ENCODE data around the gene REC8.

REC8 gene

GRCh38 chr14:24171422-24172260 is at the start of gene REC8:
REC8 (plus strand) TSS chr14:24172080; CDS start chr14:24172553, 473 bp downstream.
- peak; percentile 61 for DNase-seq (ENCODE audit: low read depth, low spot score)

DNA sequence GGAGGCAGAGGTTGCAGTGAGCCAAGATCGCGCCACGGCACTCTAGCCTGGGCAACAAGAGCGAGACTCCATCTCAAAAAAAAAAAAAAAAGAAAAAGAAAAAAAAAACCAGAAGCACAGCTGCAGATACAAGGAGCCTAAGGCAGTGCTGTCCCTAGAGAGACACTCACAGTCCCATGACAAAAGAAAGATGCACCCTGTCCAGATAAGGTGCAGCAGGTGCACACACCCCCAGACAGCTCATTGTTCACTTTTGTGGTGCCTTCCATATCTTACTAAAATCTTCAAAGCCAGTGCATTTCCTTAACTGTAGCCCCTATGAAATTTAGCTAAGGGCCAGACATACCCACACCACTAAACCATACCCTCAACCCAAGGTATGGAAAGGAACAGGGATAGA is 49.5 kb upstream of the REC8 start:
- no peak for DNase-seq (ENCODE audit: low read depth, low spot score)

GRCh38 chr14:24122898-24123297 is 49.0 kb upstream of the REC8 start:
- DNase-seq (ENCODE audit: low read depth, low spot score), result no peak

DNA sequence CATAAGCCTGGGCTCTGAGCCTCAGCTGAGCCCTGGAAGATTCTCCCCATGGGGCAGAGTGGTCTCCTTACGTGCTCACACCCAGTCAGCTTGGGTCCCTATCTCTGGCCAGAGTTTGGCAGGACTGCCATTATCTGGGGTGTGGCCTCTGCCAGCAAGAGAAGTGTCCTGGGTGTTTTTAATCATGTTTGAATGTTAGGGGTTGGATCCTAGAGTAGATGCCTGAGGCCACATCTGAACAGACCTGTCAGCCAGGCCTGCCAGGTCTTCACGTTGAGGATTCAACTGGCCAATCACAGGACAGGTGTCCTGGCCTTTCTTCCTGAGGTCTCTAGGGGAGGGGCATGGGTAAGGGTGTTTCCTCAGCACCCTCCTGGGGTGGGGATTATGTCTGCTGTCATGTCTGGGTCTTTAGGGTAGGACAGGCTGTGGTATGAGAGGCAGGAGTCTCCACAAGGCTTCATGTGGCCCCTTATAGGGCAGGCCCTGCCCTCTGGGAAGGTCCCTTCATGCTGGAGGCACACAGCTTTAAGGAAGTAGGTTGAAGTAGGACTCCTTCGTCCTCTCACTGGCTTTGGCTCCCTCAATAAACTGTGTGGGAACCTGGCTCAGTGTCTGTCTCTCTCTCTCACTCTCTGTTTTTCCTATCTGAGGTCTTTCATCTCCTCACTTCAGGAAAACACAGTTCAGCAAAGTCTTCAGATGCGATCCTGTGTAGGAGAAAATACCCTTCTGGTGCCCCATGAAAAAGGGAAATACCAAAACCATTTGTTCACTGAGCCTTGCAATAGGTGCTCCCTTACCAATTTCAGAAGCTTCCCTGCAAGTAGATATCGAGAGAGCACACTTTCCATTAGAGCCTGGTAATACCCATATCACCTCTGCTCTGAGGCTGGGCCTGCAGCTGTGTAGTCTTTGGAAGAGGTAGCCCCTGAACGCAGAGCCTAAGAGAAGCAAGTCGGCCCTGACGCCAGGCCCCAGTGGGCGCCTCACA is 48.2 kb upstream of the REC8 start:
- no peak for DNase-seq (ENCODE audit: low read depth, low spot score)

GRCh38 chr14:24126939-24127338 is 44.9 kb upstream of the REC8 start:
- DNase-seq (ENCODE audit: low read depth, low spot score), result no peak

- no peak for DNase-seq (ENCODE audit: low read depth, low spot score)
These were observed 44.2 kb upstream of the REC8 start for GRCh38 chr14:24127673-24128072.

DNA sequence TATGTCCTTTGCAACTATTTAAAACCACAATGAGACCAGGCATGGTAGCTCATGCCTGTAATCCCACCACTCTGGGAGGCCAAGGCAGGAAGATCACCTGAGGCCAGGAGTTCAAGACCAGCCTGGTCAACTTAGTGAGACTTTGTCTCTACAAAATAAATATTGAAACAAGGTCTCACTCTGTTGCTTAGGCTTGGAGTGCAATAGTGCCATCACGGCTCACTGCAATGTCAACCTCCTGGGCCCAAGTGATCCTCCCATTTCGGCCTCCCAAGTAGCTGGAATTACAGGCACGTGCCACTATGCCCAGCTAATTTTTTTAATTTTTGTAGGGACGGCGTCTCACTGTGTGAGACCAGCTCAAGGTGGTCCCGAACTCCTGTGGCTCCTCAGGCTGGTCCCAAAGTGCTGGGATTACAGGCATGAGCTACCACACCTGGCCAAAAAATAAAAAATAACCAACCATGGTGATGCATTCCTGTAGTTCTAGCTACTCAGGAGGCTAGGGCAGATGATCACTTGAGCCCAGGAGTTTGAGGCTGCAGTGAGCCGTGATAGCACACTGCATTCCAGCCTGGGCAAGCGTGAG is 42.4 kb upstream of the REC8 start:
- DNase-seq (ENCODE audit: low read depth, low spot score), result no peak

- no peak for DNase-seq (ENCODE audit: low read depth, low spot score)
These were observed 41.5 kb upstream of the REC8 start, which contains the start of gene FITM1 for GRCh38 chr14:24130380-24130716. FITM1 (plus strand) TSS chr14:24130659; CDS start chr14:24131564, 905 bp downstream.

DNA sequence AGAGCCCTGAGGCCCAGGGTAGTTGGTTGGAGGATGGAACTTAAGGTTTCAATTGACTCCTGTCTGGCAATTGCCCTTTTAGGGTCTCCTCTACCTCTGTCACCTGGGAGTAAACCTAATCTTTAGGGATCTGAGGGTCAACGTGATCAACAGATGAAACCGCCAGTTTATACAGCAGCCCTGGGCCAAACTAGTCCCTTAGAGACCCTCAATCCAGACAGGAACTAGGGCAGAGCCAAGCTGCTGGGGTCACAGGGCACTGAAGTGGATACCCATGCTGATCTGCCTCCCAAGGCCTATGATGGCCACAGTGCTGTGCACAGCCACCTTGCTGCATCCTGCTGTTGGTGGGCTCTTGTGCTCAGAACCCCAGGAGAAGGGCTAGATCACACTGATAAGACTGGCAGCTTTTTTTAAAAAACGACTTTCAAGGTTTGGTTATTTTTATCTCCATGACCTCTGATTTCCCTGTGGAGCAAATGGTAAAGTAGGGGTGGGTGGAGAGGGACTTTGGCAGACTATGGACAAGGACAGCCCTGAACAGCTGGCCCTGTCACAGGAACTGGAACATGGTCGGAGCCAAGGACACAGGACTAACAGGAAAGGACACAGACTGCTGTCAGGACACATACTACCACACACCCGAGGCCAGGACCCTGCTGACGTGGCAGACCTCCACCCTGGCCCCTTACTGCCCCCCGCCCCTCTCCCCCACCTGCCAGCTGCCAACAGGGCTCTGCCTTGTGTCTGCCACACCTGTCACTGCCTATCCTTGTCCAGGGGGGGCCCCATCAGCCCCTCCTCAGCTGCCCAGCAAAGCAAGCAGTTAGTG is 40.9 kb upstream of the REC8 start:
- no peak for DNase-seq (ENCODE audit: low read depth, low spot score)

DNA sequence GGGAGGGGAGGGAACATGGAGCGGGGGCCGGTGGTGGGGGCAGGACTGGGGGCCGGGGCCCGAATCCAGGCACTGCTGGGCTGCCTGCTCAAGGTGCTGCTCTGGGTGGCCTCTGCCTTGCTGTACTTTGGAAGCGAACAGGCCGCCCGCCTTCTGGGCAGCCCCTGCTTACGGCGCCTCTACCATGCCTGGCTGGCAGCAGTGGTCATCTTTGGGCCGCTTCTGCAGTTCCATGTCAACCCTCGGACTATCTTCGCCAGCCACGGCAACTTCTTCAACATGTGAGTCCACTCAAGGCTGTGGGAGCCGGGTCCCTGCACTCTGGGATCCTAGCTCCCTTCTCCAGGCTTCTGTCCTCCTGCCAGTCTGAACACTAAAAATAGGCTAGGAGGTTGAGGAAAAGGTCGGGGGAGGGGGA is 40.3 kb upstream of the REC8 start:
- DNase-seq (ENCODE audit: low read depth, low spot score), result no peak

- no peak for DNase-seq (ENCODE audit: low read depth, low spot score)
These were observed 39.7 kb upstream of the REC8 start for GRCh38 chr14:24132061-24132685.

DNA sequence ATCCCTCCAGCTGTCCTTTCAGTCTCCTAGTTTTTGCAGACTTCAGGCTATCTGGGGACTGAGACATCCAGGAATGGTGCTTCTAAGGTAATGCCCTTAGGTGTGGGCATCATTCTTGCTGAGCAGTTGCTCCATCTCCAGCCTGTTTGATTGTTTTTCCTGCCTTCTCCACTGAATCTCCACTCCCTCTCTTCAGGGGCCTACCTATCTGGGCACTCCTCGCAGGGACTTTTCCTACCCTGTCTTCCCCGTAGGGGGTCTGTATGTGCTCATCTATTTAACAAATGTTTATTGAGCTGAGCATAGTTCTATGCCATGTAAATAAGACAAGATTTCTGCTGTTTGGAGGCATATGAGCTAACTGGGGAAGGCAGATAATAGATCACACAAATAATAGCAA is 38.9 kb upstream of the REC8 start:
- no peak for DNase-seq (ENCODE audit: low read depth, low spot score)

- no peak for DNase-seq (ENCODE audit: low read depth, low spot score)
These were observed 38.1 kb upstream of the REC8 start for GRCh38 chr14:24133735-24134134.

DNA sequence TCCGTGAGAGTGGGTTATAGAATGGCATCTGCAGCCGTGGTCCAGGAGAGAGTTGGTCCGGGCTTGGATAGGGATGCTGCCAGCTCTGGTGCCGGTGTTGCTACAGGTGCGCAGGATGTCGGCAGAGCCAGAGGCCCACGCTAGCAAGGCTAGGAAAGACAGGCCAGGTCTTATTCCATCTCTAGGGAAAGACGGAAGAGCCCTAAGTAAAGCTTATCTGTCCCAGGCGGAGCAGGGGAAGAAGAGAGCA is 36.4 kb upstream of the REC8 start:
- no peak for DNase-seq (ENCODE audit: low read depth, low spot score)

DNA sequence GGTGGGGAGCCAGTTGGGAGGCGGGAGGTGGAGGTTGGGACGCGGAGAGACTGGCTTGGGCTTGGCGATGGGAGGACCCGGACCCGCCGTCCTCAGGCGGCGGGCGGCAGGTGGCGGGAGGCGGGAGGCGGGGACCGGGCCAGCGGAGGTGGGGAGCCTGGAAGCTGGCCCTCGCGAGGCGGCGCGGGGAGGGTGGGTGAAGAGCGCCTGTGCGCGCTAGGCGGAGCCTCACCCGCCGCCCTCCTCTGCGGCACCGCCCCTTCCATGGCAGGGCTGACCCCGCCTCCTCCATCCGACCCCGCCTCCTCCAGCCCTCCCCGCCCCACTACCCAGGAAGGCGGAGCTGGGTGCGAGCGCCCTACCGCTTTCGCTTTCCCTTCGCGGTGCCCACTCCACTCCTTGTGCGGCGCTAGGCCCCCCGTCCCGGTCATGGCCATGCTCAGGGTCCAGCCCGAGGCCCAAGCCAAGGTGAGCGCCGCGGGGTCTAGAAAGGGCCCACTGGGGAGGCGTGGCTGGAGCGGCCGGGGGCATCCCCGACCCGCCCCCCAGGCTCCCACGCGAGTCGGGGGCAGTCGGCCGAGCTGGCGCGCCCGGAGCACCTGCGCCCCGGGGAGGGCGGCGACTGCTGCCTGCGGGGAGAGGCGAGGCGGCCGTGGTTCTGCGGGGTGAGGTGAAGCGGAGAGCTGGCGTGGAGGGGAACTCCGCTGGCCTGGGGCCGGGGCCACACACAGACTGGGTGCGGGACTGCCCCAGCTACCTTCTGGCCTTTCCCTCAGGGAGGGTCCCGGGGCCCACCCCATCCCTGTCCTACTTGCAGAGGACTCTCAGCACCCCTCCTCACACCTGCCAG is 35.8 kb upstream of the REC8 start, which contains the start of gene PSME1:
PSME1 (plus strand) TSS at position 361 of the 850 bp plus-strand sequence; CDS start at position 430, 69 bp downstream.
- peak; percentile 71 for DNase-seq (ENCODE audit: low read depth, low spot score)

DNA sequence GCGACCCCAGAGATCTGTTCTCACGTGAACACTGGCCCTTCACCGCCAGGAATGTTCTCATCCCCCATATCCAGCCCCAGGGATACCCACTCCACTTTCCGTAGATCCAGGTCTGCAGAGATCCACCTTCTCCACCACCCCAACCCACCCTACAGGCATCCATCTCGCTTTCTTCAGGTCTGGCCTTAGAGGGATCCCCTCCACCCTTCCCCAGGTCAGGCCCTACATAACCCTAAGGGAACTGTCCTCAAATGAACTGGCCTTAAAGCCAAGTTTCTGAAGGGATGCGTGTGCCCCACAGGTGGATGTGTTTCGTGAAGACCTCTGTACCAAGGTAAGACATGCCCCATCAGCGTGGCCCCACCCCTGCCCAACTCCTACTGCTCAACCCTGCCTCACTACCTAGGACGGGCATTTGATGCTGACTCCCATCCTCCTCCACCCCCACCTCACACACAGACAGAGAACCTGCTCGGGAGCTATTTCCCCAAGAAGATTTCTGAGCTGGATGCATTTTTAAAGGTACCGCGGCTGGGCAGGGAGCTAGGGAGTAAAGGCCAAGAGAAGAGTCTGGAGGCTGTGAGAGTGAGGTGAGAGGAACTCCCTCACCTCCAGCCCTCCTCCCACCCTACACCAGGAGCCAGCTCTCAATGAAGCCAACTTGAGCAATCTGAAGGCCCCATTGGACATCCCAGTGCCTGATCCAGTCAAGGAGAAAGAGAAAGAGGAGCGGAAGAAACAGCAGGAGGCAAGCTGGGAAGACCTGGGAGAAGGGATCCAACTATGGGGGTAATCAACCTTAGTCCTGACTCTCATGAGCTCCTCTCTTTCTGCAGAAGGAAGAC is 35.0 kb upstream of the REC8 start:
- no peak for DNase-seq (ENCODE audit: low read depth, low spot score)

DNA sequence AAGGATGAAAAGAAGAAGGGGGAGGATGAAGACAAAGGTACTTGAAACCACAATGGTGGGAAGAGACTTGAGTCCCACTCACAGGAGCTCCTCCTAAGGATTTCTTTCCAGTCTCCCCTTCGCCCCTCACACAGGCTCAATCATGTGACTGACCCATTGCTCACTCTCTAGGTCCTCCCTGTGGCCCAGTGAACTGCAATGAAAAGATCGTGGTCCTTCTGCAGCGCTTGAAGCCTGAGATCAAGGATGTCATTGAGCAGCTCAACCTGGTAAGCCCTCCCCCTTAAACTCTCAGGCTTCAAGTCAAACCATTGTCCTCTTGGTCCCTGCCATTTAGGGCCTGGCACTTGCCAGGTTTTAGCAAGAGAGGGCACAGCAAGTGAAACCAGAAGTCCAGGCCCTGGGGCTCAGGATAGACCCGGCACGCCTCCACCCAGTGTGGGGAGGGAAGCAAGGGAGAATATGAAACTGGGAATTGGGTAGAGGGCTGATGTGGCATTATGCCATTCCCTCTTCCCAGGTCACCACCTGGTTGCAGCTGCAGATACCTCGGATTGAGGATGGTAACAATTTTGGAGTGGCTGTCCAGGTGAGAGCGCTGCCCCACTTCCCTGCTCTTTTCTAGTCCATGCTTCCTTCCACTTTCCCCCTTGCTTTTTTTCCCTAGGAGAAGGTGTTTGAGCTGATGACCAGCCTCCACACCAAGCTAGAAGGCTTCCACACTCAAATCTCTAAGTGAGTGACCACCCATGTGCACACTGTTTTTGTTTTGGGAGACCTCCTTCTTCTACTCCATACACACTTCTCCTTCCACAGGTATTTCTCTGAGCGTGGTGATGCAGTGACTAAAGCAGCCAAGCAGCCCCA is 34.1 kb upstream of the REC8 start:
- DNase-seq (ENCODE audit: low read depth, low spot score), result no peak
